WTC11 (cell line): ENCODE measurements around the gene LDAH. TPM values are rescaled to one million over a fixed set of nuclear protein-coding genes. Genes with fewer than 3 reads are reported as not detected.

Source experiments
- ATAC-seq: fragments of 200-7000 bp; cut with Tn5 transposase; 2 replicates; pipeline ENCODE4 v1.10.0; 2021; ENCODE audit warnings: mild to moderate bottlenecking, moderate library complexity
- CTCF ChIA-PET: fragments of 300-600 bp; sonication (Branson Sonifier 250); formaldehyde crosslinking; loops from one replicate; lab custom pipeline; 2021; ENCODE audit warnings: antibody characterized with exemption; lab: Charles Lee
- POLR2A ChIA-PET: fragments of 350-600 bp; sonication (Branson Sonifier 250); formaldehyde crosslinking; loops from one replicate; lab custom pipeline; 2021; ENCODE audit warnings: antibody characterized with exemption; lab: Charles Lee
- DNase-seq: peaks from one replicate; pipeline ENCODE4 v3.0.0; 2021; ENCODE audit warnings: low spot score
- H3K27ac Mint-ChIP-seq: 2 replicates; pipeline ENCODE4 v1.8.0; 2021; ENCODE audit warnings: mixed read lengths
- H3K27me3 Mint-ChIP-seq: 2 replicates; pipeline ENCODE4 v1.8.0; 2021; ENCODE audit warnings: low read depth, mild to moderate bottlenecking, moderate library complexity, mixed read lengths
- H3K36me3 Mint-ChIP-seq: 2 replicates; pipeline ENCODE4 v1.8.0; 2021; ENCODE audit warnings: mixed read lengths
- H3K4me1 Mint-ChIP-seq: 2 replicates; pipeline ENCODE4 v1.8.0; 2022; ENCODE audit warnings: mixed read lengths
- H3K4me3 Mint-ChIP-seq: 2 replicates; pipeline ENCODE4 v1.8.0; 2021; ENCODE audit warnings: mild to moderate bottlenecking, moderate library complexity, mixed read lengths
- H3K9me3 Mint-ChIP-seq: 2 replicates; pipeline ENCODE4 v1.8.0; 2021; ENCODE audit warnings: mixed read lengths
- ATF3 ChIP-seq: sonication (generic); formaldehyde crosslinking; conservative IDR thresholded peaks from 2 replicates; pipeline ENCODE4 v1.8.1; 2022; ENCODE audit warnings: mild to moderate bottlenecking, missing genetic modification reagents
- CBFB ChIP-seq: sonication (generic); formaldehyde crosslinking; IDR thresholded peaks from 2 replicates; pipeline ENCODE4 v1.8.1; 2022; ENCODE audit warnings: mild to moderate bottlenecking, low read depth, missing genetic modification reagents
- E2F4 ChIP-seq: sonication (generic); formaldehyde crosslinking; IDR thresholded peaks from 2 replicates; pipeline ENCODE4 v1.8.1; 2022; ENCODE audit warnings: low read depth, mild to moderate bottlenecking, moderate library complexity, missing genetic modification reagents, borderline replicate concordance
- ELF4 ChIP-seq: sonication (generic); formaldehyde crosslinking; IDR thresholded peaks from 2 replicates; pipeline ENCODE4 v1.8.1; 2022; ENCODE audit warnings: low read depth, mild to moderate bottlenecking, moderate library complexity, missing genetic modification reagents
- GRHL2 ChIP-seq: fragments of 250-450 bp; sonication (Bioruptor Pico); IDR thresholded peaks from 2 replicates; pipeline ENCODE4 v1.8.0; 2022; ENCODE audit warnings: mild to moderate bottlenecking, moderate library complexity; ENCODE audit not compliant: insufficient replicate concordance, severe bottlenecking
- HMGA2 ChIP-seq: fragments of 250-450 bp; sonication (Bioruptor Pico); IDR thresholded peaks from 2 replicates; pipeline ENCODE4 v1.4.0; 2021; ENCODE audit warnings: mild to moderate bottlenecking, moderate library complexity
- IRF2 ChIP-seq: sonication (generic); formaldehyde crosslinking; IDR thresholded peaks from 2 replicates; pipeline ENCODE4 v1.8.0; 2022; ENCODE audit warnings: low read depth, missing genetic modification reagents, borderline replicate concordance
- MYBL2 ChIP-seq: sonication (generic); formaldehyde crosslinking; IDR thresholded peaks from 2 replicates; pipeline ENCODE4 v1.8.1; 2023; ENCODE audit warnings: mild to moderate bottlenecking, moderate library complexity, missing genetic modification reagents
- NFATC4 ChIP-seq: fragments of 250-450 bp; sonication (Bioruptor Pico); IDR thresholded peaks from 2 replicates; pipeline ENCODE4 v1.9.0; 2021; ENCODE audit warnings: mild to moderate bottlenecking
- NFE2L1 ChIP-seq: sonication (generic); formaldehyde crosslinking; IDR thresholded peaks from 2 replicates; pipeline ENCODE4 v1.8.1; 2023; ENCODE audit warnings: missing genetic modification reagents
- NFYB ChIP-seq: sonication (generic); formaldehyde crosslinking; conservative IDR thresholded peaks from 2 replicates; pipeline ENCODE4 v1.8.0; 2022; ENCODE audit warnings: low read depth, missing genetic modification reagents
- NR1H2 ChIP-seq: sonication (generic); formaldehyde crosslinking; IDR thresholded peaks from 2 replicates; pipeline ENCODE4 v1.9.0; 2021; ENCODE audit warnings: mild to moderate bottlenecking, moderate library complexity, missing genetic modification reagents
- OVOL2 ChIP-seq: fragments of 250-450 bp; sonication (Bioruptor Pico); IDR thresholded peaks from 2 replicates; pipeline ENCODE4 v1.9.0; 2021; ENCODE audit warnings: mild to moderate bottlenecking, borderline replicate concordance
- PRDM15 ChIP-seq: sonication (generic); formaldehyde crosslinking; IDR thresholded peaks from 2 replicates; pipeline ENCODE4 v1.8.0; 2022; ENCODE audit warnings: missing genetic modification reagents
- SMAD4 ChIP-seq: sonication (generic); formaldehyde crosslinking; IDR thresholded peaks from 2 replicates; pipeline ENCODE4 v1.8.0; 2022; ENCODE audit warnings: mild to moderate bottlenecking, missing genetic modification reagents
- SP1 ChIP-seq: sonication (generic); formaldehyde crosslinking; conservative IDR thresholded peaks from 2 replicates; pipeline ENCODE4 v1.8.1; 2022; ENCODE audit warnings: missing genetic modification reagents
- ZNF121 ChIP-seq: sonication (generic); formaldehyde crosslinking; IDR thresholded peaks from 2 replicates; pipeline ENCODE4 v1.8.0; 2023; ENCODE audit warnings: missing genetic modification reagents
- ZNF232 ChIP-seq: sonication (generic); formaldehyde crosslinking; IDR thresholded peaks from 2 replicates; pipeline ENCODE4 v1.8.0; 2022; ENCODE audit warnings: mild to moderate bottlenecking, missing genetic modification reagents
- ZNF317 ChIP-seq: sonication (generic); formaldehyde crosslinking; IDR thresholded peaks from 2 replicates; pipeline ENCODE4 v1.8.1; 2023; ENCODE audit warnings: low read depth, mild to moderate bottlenecking, moderate library complexity, missing genetic modification reagents, borderline replicate concordance
- ZNF396 ChIP-seq: fragments of 250-450 bp; sonication (Bioruptor Pico); IDR thresholded peaks from 2 replicates; pipeline ENCODE4 v1.8.0; 2021; ENCODE audit warnings: mild to moderate bottlenecking, moderate library complexity, borderline replicate concordance
- ZNF416 ChIP-seq: fragments of 250-450 bp; sonication (Bioruptor Pico); IDR thresholded peaks from 2 replicates; pipeline ENCODE4 v1.9.0; 2021; ENCODE audit warnings: mild to moderate bottlenecking, inconsistent platforms
- total RNA-seq: library from RNA; stranded (reverse); gene quantifications from 3 replicates; pipeline ENCODE4 v1.2.3, GENCODE V29; 2021
- TF ChIP-seq, protein P1 (sequence below): sonication (generic); formaldehyde crosslinking; conservative IDR thresholded peaks from 2 replicates; pipeline ENCODE4 v1.8.1; 2023; ENCODE audit warnings: mild to moderate bottlenecking, low read depth, missing genetic modification reagents, moderate library complexity
- TF ChIP-seq, protein P2 (sequence below): sonication (generic); formaldehyde crosslinking; IDR thresholded peaks from 2 replicates; pipeline ENCODE4 v1.8.1; 2023; ENCODE audit warnings: mild to moderate bottlenecking, missing genetic modification reagents, borderline replicate concordance

The LDAH gene
- total RNA-seq, 1 experiment from 2014 or later, result 20.5 TPM

DNA sequence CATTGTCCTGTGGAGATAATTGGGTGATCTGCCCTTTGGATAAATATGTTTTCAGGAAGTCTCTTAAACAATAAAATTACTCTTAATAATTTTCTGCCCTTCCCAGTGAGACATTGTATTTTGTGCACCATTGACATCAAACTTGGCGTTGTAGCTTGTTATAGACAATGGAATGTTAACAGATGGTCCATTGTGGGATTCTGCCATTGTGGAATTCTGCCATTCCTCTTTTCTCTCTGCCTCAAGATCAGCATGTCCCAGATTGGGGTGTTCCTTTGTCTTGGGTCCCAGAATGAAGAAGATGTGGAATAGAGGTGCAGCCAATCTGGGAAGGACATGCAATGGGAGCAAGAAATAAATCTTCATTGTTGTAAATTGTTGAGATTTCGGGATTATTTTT is 15.1 kb upstream of the LDAH start (continued):
- TF ChIP-seq OVOL2 (CRISPR knock-in tag), result no peak
- no peak for TF ChIP-seq ZNF416 (CRISPR knock-in tag)
- no peak for TF ChIP-seq ZNF396 (CRISPR knock-in tag)

GRCh38 chr2:20836521-20836920 is 13.6 kb upstream of the LDAH start:
- Mint-ChIP-seq H3K9me3 (peaks cover 18% of the 10 kb centered on the region), H3K27ac (no peak overlapping the region), H3K36me3 (no peaks in the 10 kb centered on the region), H3K27me3 (peaks cover 29% of the 10 kb centered on the region), H3K4me1 (no peaks in the 10 kb centered on the region), H3K4me3 (no peak overlapping the region)
- DNase-seq (no peak), ATAC-seq (no peak)
- POLR2A ChIA-PET, result no interaction called here
- TF ChIP-seq ELF4 (CRISPR knock-in tag) (no peak), SMAD4 (CRISPR knock-in tag) (no peak), IRF2 (no peak), MYBL2 (CRISPR knock-in tag) (no peak)
- TF ChIP-seq, protein P1, sequence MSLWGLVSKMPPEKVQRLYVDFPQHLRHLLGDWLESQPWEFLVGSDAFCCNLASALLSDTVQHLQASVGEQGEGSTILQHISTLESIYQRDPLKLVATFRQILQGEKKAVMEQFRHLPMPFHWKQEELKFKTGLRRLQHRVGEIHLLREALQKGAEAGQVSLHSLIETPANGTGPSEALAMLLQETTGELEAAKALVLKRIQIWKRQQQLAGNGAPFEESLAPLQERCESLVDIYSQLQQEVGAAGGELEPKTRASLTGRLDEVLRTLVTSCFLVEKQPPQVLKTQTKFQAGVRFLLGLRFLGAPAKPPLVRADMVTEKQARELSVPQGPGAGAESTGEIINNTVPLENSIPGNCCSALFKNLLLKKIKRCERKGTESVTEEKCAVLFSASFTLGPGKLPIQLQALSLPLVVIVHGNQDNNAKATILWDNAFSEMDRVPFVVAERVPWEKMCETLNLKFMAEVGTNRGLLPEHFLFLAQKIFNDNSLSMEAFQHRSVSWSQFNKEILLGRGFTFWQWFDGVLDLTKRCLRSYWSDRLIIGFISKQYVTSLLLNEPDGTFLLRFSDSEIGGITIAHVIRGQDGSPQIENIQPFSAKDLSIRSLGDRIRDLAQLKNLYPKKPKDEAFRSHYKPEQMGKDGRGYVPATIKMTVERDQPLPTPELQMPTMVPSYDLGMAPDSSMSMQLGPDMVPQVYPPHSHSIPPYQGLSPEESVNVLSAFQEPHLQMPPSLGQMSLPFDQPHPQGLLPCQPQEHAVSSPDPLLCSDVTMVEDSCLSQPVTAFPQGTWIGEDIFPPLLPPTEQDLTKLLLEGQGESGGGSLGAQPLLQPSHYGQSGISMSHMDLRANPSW (CRISPR knock-in tag), result no peak
- CTCF ChIA-PET, result no interaction called here

- DNase-seq, result no peak
- peaks cover 38% of the 10 kb centered on the region for H3K27me3 Mint-ChIP-seq
- POLR2A ChIA-PET, result interaction anchor here (1.4 kb wide), 1 partner anchor 11 kb away, joined by 4 read pairs; the partner anchor contains the start of gene LDAH
- H3K27ac Mint-ChIP-seq, result no peak overlapping the region
- H3K4me3 Mint-ChIP-seq, result no peak overlapping the region
- peaks cover 27% of the 10 kb centered on the region for H3K9me3 Mint-ChIP-seq
- TF ChIP-seq ZNF317 (CRISPR knock-in tag) (no peak), GRHL2 (CRISPR knock-in tag) (no peak), CBFB (CRISPR knock-in tag) (no peak), SP1 (CRISPR knock-in tag) (no peak), ZNF232 (CRISPR knock-in tag) (no peak), E2F4 (CRISPR knock-in tag) (no peak), ATF3 (CRISPR knock-in tag) (no peak), MYBL2 (CRISPR knock-in tag) (no peak), NFYB (CRISPR knock-in tag) (no peak), ZNF121 (CRISPR knock-in tag) (no peak), HMGA2 (CRISPR knock-in tag) (no peak), PRDM15 (no peak), NFATC4 (CRISPR knock-in tag) (no peak), NFE2L1 (CRISPR knock-in tag) (no peak), NR1H2 (CRISPR knock-in tag) (no peak)
- TF ChIP-seq, protein P2, sequence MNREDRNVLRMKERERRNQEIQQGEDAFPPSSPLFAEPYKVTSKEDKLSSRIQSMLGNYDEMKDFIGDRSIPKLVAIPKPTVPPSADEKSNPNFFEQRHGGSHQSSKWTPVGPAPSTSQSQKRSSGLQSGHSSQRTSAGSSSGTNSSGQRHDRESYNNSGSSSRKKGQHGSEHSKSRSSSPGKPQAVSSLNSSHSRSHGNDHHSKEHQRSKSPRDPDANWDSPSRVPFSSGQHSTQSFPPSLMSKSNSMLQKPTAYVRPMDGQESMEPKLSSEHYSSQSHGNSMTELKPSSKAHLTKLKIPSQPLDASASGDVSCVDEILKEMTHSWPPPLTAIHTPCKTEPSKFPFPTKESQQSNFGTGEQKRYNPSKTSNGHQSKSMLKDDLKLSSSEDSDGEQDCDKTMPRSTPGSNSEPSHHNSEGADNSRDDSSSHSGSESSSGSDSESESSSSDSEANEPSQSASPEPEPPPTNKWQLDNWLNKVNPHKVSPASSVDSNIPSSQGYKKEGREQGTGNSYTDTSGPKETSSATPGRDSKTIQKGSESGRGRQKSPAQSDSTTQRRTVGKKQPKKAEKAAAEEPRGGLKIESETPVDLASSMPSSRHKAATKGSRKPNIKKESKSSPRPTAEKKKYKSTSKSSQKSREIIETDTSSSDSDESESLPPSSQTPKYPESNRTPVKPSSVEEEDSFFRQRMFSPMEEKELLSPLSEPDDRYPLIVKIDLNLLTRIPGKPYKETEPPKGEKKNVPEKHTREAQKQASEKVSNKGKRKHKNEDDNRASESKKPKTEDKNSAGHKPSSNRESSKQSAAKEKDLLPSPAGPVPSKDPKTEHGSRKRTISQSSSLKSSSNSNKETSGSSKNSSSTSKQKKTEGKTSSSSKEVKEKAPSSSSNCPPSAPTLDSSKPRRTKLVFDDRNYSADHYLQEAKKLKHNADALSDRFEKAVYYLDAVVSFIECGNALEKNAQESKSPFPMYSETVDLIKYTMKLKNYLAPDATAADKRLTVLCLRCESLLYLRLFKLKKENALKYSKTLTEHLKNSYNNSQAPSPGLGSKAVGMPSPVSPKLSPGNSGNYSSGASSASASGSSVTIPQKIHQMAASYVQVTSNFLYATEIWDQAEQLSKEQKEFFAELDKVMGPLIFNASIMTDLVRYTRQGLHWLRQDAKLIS (CRISPR knock-in tag), result no peak
- TF ChIP-seq, all 79 proteins: peak for 0
- no peak for ATAC-seq
- CTCF ChIA-PET, result no interaction called here
- Mint-ChIP-seq H3K4me1 (no peaks in the 10 kb centered on the region), H3K36me3 (no peaks in the 10 kb centered on the region)
Observed at GRCh38 chr2:20834331-20834730, 11.4 kb upstream of the LDAH start.
